CD4-positive, alpha-beta T cell treated with Interleukin-6 for 4 hours (primary cell): ENCODE data around the gene NT5DC2.

Source experiments
- DNase-seq: peaks from one replicate; pipeline ENCODE4 v3.0.0-alpha.2; 2020; ENCODE audit warnings: mixed read lengths

Gene NT5DC2

DNA sequence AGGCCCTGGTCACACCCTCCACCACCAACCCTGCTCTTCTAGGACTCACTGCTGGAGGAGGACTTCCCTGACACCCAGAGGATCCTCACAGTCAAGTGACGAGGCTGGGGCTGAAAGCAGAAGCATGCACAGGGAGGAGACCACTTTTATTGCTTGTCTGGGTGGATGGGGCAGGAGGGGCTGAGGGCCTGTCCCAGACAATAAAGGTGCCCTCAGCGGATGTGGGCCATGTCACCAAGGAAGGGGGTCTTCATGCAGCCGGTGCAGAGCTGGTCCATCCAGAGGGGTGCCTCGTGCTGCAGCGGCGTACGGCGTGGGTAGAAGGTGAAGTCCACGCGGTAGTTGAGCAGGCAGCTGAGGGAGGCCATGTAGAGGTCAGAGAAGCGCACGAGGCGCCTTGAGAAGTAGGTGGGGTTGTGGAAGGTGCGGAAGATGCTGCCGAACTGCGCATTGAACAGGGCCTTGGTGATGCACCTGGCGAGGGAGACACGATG is 9.4 kb downstream of the NT5DC2 start:
- DNase-seq = no peak

DNA sequence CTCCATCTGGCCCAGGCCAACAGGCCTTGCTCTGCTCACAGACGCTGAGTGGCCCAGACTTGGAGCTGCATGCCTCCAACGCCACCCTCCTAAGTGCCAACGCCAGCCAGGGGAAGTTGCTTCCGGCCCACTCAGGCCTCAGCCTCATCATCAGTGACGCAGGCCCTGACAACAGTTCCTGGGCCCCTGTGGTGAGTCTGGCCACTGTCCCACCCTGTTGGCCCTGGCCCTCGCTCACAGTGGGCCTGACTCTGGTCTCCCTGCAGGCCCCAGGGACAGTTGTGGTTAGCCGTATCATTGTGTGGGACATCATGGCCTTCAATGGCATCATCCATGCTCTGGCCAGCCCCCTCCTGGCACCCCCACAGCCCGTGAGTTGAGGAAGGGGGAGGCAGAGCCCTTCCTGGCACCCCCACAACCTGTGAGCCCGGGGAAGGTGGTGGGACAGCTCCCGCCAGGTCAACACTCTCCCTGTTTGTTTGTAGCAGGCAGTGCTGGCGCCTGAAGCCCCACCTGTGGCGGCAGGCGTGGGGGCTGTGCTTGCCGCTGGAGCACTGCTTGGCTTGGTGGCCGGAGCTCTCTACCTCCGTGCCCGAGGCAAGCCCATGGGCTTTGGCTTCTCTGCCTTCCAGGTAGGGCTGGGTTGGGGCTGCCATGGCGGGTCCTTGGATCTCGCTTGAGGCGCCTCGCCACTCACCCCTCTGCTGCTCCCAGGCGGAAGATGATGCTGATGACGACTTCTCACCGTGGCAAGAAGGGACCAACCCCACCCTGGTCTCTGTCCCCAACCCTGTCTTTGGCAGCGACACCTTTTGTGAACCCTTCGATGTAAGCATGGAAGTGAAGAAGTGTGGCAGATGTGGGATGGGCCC is 10.0 kb downstream of the NT5DC2 start:
- no peak for DNase-seq

DNA sequence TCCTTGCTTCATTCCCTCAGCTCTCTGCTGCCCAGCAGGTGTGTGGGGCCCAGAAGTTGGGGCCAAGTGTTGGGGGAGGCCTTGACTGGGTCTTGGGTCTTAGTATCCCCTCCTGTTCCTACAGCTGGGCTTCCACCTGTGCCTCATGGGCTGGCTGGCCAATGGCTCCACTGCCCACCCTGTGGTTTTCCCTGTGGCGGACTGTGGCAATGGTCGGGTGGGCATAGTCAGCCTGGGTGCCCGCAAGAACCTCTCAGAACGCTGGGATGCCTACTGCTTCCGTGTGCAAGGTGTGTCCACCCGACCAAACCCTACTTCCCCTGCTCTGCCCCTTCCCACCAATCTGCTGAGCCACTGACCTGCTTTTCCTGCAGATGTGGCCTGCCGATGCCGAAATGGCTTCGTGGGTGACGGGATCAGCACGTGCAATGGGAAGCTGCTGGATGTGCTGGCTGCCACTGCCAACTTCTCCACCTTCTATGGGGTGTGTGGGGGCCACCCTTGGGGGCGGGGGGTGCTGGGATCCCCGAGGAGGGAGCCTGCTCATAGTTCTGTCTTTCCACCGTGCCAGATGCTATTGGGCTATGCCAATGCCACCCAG is 10.9 kb downstream of the NT5DC2 start:
- DNase-seq = no peak

DNA sequence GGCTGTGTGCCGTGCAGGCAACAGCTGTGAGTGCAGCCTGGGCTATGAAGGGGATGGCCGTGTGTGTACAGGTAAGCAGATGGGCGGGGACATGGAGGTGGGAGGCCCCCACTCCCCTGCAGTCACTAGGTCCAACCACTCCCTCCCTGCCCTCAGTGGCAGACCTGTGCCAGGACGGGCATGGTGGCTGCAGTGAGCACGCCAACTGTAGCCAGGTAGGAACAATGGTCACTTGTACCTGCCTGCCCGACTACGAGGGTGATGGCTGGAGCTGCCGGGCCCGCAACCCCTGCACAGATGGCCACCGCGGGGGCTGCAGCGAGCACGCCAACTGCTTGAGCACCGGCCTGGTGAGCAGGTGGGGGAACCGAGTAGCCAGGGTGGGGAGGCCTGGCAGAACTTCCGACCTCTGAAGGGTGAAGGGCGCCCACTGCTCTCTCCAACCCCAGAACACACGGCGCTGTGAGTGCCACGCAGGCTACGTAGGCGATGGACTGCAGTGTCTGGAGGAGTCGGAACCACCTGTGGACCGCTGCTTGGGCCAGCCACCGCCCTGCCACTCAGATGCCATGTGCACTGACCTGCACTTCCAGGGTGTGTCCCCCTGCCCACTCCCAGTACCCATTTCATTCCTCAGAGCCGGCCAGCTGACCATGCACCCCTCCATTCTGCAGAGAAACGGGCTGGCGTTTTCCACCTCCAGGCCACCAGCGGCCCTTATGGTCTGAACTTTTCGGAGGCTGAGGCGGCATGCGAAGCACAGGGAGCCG is 11.6 kb downstream of the NT5DC2 start:
- DNase-seq = no peak

DNA sequence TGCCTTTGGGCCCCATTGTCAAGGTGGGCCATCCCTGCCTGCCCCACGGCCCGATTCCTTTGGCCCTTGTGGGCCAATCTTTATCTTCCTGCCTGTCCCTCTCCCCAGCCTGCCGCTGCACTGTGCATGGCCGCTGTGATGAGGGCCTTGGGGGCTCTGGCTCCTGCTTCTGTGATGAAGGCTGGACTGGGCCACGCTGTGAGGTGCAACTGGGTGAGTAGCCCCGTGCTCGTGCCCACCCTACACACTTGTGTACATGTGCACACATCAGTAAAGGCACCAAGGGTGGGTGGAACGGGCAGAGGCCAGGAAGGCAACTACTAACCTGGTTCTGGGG is 12.2 kb downstream of the NT5DC2 start:
- no peak for DNase-seq

DNA sequence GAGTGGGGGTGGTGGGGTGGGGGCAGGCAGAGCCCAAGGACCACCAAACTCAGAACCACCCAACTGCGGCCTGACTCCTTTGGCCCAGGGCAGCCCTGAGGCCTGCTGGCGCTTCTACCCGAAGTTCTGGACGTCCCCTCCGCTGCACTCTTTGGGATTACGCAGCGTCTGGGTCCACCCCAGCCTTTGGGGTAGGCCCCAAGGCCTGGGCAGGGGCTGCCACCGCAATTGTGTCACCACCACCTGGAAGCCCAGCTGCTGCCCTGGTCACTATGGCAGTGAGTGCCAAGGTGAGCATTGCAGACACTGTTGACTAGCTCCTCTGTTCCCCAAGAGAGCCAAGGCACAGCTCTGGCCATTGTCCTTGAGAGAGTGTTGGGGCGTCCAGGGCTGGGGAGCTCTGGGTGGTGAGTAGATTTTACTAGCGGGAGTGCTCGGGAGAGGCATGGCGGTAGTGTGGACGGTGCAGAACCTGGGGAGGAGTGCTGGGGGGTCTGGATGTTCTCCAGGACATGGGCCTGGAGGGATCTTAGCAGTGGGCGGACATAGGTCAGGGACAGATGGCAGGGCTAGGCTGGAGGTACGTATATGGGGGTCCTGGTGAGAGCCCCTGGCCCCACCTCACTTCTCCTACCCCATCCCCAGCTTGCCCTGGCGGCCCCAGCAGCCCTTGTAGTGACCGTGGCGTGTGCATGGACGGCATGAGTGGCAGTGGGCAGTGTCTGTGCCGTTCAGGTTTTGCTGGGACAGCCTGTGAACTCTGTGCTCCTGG is 12.8 kb downstream of the NT5DC2 start:
- DNase-seq = no peak

DNA sequence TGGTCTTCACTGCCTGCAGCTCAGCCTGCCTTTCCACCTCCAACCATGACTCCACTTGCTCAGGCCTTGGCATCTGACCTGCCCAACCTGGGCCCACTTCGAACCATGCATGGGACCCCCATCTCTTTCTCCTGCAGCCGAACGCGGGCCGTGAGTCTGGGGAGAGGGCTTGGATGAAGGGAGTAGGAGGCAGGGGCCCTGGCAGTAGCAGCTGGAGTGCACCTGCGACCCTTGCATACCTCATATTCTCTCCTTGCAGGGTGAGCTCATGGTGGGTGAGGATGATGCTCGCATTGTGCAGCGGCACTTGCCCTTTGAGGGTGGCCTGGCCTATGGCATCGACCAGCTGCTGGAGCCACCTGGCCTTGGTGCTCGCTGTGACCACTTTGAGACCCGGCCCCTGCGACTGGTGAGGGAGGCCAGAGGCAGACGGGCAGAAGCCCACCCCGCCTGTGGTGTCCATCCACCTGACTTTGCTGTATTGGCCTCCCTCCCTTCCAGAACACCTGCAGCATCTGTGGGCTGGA is 13.5 kb downstream of the NT5DC2 start:
- no peak for DNase-seq

DNA sequence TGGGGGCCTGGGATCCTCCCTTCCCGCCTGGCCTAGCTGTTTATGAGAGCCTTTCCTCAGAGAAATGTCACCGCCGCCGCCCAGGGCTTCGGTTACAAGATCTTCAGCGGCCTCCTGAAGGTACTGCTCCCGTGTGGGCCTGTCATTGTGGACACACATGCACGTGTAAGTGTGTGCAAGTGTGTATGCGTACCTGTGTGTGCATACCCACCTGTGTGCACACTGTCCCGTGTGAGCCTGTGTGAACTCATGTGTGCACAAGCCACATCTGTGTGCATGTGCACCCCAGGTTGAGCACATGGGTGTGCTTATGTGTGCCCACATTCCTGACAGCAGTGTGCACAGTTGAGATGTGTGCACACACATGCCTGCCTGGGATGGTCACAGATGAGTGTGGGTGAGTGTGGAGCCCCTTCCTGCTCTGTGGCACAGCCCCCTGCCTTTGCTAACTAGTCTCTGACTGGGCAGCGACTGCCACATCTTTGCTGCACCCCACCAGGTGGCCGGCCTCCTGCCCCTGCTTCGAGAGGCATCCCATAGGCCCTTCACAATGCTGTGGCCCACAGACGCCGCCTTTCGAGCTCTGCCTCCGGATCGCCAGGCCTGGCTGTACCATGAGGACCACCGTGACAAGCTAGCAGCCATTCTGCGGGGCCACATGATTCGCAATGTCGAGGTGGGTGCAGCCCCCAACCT is 14.1 kb downstream of the NT5DC2 start:
- no peak for DNase-seq

DNA sequence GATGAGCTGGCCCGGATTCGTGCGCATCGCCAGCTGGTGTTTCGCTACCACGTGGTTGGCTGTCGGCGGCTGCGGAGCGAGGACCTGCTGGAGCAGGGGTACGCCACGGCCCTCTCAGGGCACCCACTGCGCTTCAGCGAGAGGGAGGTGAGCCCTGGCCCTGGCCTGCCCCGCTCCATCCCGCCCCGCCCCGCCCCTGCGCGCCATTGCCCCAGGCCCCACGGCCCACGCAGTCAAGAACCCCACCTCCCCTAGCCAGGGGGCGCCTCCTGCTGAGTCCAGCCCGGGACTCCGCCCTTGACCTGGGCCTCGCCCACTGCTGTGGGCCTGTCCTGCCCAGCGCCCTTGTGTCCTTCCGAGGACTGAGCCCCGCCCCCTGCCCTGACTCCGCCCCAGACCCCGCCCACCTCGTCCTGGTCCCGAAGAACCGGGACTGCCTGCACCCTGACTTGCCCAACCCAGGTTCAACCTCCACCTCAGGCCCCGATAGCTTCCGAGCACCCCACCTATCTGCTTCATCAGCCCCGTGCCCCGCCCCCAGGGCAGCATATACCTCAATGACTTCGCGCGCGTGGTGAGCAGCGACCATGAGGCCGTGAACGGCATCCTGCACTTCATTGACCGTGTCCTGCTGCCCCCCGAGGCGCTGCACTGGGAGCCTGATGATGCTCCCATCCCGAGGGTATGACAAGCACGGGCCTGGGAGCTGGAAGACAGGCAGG is 14.8 kb downstream of the NT5DC2 start:
- DNase-seq = no peak

DNA sequence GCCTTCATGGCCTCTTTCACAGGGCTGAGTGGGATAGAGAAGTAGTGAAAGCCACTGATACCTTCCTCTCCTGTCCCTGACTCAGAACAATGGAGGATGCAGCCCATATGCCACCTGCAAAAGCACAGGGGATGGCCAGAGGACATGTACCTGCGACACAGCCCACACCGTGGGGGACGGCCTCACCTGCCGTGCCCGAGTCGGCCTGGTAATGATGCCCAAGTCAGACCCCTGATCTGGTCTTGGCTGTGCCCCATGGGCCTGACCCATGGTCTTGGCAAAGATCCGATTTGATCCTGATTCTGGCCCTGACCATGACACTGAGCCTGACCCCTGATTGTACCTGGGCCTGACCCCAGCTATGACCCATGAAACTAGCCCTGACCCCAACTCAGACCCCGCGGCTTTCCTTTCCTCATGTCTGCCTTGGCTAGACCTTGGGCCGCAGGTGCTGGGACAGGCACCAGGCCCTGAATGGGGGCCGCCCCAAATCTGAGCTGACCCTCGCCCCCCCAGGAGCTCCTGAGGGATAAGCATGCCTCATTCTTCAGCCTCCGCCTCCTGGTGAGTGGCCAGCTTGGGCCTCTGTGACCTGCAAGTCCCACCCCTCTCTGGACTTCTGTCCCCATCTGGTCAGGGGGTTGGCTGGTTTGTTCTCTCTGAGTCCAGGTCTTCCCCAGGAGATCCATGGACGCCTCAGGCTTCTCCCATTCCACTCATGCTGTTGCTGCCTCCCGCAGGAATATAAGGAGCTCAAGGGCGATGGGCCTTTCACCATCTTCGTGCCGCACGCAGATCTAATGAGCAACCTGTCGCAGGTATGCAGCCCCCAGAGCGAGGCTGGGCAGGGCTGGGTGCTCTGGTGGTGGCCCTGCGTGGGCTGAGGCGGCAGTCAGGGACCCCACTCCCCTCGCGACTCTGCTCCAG is 15.6 kb downstream of the NT5DC2 start:
- DNase-seq = no peak

DNA sequence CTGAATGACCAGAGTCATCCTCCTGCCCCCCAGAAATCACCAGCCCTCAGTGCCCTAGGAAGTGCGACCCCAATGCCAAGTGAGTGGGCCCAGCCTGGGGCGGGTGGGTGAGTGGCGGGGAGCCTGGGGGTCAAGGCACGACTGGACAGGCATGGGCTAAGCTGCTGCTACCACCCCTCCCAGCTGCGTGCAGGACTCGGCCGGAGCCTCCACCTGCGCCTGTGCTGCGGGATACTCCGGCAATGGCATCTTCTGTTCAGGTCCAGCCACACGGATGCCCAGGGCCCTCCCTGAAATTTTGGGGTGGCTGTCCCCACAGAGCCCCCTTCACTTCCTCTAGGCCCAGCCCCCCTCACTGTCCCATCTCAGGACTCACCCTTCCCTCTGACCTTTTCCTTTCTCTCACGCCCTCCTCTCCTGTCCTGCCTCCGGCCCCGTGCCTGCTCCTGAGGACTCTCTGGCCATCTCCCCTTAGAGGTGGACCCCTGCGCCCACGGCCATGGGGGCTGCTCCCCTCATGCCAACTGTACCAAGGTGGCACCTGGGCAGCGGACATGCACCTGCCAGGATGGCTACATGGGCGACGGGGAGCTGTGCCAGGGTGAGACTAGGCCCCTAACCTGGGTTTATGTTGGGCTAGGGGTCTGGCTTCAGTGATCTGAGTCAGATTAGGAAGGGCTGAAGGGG is 17.0 kb downstream of the NT5DC2 start:
- DNase-seq = no peak

DNA sequence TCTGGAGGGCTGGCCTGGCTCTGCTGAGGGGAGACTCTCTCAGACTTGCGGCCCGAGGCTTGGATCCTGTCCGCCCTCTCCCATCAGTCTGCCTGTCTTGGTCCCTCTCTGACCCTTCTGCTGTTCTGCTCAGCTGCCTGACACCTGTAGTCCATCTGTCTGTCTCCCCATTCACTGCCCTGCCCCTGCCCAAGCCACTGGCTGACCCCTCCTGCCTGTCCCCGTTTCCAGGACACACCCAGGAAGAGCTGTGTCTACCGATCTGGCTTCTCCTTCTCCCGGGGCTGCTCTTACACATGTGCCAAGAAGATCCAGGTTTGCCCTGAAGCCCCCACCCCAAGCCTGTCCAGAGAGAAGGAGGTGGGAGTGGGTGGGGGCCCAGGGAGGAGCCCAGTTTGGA is 18.5 kb downstream of the NT5DC2 start:
- DNase-seq = no peak

DNA sequence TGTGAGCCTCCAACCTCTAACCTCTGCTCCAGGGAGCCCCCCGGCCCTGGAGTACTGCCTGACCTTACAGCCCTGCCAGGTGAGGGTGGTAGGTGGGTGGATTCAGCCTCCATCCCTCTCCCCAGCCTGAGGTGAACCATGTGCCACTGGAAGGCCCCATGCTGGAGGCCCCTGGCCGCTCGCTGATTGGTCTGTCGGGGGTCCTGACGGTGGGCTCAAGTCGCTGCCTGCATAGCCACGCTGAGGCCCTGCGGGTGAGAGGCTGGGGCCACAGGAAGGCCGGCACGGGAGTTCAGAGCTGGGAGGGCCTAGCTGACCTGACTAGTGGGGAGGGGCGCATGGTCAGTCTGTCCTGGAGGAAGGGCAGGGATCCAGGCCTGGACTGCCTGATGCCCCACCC is 19.1 kb downstream of the NT5DC2 start:
- no peak for DNase-seq

DNA sequence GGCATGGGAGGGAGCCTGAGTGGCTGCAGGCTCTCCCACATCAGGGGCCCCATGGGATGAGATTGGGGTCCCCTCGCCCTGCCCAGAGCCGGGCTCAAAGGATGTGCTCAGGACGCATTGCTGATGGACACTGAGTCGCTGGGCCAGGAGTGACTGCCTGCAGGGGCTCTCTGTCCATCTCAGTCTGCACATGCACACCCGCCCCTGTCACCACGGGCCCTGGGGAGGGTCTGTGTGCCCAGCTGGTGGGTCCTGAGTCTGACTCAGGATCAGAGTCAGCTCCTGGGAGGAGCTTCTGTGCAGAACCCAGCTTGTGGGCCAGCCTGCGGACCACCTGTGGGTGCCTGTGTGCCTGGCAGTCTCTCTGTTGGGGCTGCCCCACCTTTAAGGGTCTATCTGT is 20.4 kb downstream of the NT5DC2 start:
- DNase-seq = no peak

DNA sequence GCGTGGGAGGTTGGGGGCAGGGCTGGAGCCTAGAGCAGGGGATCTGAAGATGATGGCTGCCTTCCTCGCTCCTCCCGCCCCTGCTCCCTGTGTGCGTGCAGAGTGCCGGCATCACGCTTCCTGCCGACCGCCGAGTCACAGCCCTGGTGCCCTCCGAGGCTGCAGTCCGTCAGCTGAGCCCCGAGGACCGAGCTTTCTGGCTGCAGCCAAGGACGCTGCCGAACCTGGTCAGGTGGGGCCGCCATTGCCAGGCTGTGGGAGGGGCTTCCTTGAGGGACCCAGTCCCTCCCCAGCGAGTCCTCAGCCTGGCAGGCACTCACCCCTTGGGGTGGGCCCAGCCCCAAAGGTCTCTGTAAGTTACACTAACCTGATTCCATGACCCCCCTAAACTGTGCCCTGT is 20.9 kb downstream of the NT5DC2 start:
- DNase-seq = no peak

DNA sequence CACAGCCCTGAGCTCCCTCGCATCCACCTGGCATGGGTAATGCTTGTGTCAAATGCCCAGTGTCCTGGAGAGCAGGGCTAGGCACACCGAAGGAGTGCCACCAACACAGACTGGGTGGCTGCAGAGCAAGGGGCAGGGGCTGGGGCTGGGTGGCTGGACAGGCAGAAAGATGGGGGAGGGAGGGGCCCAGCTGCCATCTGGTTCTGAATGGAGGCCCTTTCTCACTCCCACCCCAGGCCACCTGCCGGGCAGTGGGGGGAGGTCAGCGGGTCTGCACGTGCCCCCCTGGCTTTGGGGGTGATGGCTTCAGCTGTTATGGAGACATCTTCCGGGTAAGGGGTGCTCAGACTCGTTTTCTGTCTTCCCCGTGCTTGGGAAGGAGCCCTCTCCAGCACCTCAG is 21.6 kb downstream of the NT5DC2 start:
- no peak for DNase-seq

DNA sequence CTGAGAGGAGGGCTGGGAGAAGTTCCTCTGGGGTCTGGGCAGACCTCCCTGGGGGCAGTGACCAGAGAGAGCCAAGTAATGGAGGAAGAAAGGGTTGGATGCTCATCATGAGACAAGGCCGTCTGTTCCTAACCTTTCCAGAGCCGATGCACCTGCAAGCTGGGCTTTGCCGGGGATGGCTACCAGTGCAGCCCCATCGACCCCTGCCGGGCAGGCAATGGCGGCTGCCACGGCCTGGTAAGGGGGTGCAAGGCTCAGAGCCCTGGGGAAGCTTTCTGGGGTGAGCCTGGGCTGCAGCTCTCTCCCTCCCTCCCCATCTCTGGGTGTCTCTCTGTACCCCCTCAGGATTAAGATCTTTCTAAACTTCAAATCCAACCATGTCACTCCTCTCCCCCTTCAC is 22.1 kb downstream of the NT5DC2 start:
- DNase-seq = no peak

DNA sequence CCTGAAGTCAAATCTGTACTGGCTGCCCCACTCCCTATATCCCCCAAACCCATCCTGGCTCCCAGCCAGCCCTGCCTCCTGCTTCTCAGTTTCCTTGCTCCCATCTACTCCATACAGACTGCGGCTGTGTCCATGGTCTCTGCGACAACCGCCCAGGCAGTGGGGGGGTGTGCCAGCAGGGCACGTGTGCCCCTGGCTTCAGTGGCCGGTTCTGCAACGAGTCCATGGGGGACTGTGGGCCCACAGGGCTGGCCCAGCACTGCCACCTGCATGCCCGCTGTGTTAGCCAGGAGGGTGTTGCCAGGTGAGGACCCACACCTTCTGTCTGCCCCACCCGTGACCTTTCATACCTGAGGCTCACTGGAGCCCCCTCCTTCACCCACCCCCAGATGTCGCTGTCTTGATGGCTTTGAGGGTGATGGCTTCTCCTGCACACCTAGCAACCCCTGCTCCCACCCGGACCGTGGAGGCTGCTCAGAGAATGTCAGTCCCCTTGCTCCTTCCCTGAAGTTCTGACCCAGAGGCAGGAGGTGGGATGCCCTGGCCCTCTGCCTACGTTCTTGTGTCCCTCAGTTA is 23.8 kb downstream of the NT5DC2 start:
- no peak for DNase-seq

DNA sequence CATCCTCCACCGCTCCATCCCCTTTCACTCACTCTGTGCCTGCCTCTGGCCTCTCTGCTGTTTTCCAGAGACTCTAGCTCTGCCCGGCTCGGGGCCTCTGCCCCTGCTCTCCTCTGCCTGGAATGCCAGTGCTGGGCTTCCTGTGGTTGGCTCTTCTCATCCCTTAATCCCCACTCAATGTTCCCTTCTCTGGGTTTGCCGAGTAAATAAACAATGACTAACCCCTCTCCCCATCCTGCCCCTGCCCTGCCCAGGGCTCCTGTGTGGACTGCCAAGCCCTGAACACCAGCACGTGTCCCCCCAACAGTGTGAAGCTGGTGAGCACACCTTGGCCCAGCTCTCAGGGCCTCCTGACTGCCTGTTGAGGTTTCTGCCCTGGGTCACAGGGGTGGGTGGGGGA is 26.3 kb downstream of the NT5DC2 start:
- DNase-seq = no peak
